ENCODE results near the gene ANO9.
"Not testable (repeated sequence)": the region's sequence is repeated elsewhere in the genome, so short reads cannot be mapped to it uniquely, and the experiment has no call there.

- TF ChIP-seq CTCF (conservative IDR thresholded peaks at IDR 0.05; ENCODE audit: low read depth, low read length); EZH2 (IDR thresholded peaks at IDR 0.05; ENCODE audit: low read length, unreplicated experiment): not testable (repeated sequence)
Observed at GRCh38 chr11:469026-469683, 27.3 kb upstream of the ANO9 start.
